Measurements from ENCODE around the gene PAQR4. TPM values are rescaled to one million over a fixed set of nuclear protein-coding genes. Genes with fewer than 3 reads are reported as not detected.

Gene PAQR4
- polyA plus RNA-seq, 2 of the 4 experiments (the other 2 are of a cell fraction) = 8.0 to 18.6 TPM

DNA sequence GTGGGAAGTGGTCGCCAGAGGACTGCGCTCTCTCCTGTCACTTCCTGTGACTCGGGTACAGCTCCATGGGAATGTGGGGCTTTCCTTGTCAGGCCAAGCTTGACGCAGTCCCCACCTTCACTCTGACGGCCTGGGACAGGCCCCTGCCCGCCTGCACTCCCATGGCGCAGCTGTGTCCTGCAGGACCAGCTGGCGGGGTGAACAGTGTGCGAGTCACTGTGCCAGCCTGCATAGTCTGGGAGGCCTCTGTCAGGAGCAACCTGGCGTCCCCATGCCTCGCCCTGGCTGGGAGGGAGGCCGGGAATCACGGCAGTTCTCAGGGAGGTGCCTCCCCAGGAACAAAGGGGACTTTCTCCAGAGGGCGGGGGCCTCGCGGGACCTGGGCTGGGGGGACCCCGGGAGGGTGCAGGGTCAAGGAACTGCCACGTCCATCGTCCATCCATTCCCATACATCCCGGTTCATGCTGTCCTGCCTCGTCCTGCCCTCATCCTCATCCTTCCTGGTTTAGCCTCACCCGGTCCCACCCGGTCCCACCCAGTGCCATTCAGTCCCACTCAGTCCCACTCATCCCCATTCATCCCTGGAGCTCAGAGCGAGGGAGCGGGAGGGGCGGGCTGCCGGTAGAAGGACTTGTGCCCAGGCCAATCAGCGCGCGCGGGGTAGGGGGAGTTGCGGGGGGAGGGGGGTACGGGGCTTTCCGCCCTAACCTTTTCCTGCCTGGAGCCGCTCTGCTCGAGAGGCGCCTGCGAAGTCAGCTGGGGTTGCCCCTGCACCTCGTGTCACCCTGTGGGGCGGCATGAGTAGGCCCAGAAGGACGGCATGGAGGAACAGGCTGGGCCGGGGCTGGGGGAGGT is 44.0 kb upstream of the PAQR4 start:
- Histone ChIP-seq H3K27ac (no peak overlapping the region), H3K4me1 (peaks cover 3% of the 10 kb centered on the region; the same call in 1 of the 3 replicates), H3K4me2 (no peak overlapping the region), H3K9me3 (no peaks in the 10 kb centered on the region), H3K4me3 (no peak overlapping the region)
- no peak for DNase-seq (ENCODE audit: low read depth in 1 of 2, low spot score in 1 of 2)
- CTCF ChIA-PET = interaction anchor here (0.8 to 9.6 kb wide), 7 partner anchors 8 to 152 kb away, joined by 3 to 190 read pairs (median 3); no protein-coding TSS in a partner anchor
- no peak for FAIRE-seq
- TF ChIP-seq ZNF302 (CRISPR knock-in tag; IDR thresholded peaks at IDR 0.05) = no peak
- TF ChIP-seq, protein P1, sequence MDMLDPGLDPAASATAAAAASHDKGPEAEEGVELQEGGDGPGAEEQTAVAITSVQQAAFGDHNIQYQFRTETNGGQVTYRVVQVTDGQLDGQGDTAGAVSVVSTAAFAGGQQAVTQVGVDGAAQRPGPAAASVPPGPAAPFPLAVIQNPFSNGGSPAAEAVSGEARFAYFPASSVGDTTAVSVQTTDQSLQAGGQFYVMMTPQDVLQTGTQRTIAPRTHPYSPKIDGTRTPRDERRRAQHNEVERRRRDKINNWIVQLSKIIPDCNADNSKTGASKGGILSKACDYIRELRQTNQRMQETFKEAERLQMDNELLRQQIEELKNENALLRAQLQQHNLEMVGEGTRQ (IDR thresholded peaks at IDR 0.05) = no peak
- no peak for TF ChIP-seq CHD4 (IDR thresholded peaks at IDR 0.05; ENCODE audit: borderline replicate concordance)
- no peak for TF ChIP-seq EP300 (IDR thresholded peaks at IDR 0.05)
- no peak for TF ChIP-seq CBX2 (IDR thresholded peaks at IDR 0.05; ENCODE audit: borderline replicate concordance, low read depth)
- TF ChIP-seq CEBPB (IDR thresholded peaks at IDR 0.05) = no peak
- TF ChIP-seq JUN (IDR thresholded peaks at IDR 0.05) = no peak
- no peak for TF ChIP-seq ATOH8 (CRISPR knock-in tag; IDR thresholded peaks at IDR 0.05; ENCODE audit: low read depth)
- no peak for TF ChIP-seq TFCP2L1 (CRISPR knock-in tag; IDR thresholded peaks at IDR 0.05)
- TF ChIP-seq RARB (CRISPR knock-in tag; IDR thresholded peaks at IDR 0.05) = no peak
- no peak for TF ChIP-seq TP53 (CRISPR knock-in tag; IDR thresholded peaks at IDR 0.05)
- no peak for TF ChIP-seq FOSL2 (IDR thresholded peaks at IDR 0.05)
- TF ChIP-seq FOSL2 (CRISPR knock-in tag; IDR thresholded peaks at IDR 0.05) = no peak
- no peak for TF ChIP-seq POLR2A (IDR thresholded peaks at IDR 0.05; ENCODE audit: low read length)
- TF ChIP-seq MAZ (IDR thresholded peaks at IDR 0.05; ENCODE audit: borderline replicate concordance, low read depth, low read length) = no peak
- TF ChIP-seq, protein P2, sequence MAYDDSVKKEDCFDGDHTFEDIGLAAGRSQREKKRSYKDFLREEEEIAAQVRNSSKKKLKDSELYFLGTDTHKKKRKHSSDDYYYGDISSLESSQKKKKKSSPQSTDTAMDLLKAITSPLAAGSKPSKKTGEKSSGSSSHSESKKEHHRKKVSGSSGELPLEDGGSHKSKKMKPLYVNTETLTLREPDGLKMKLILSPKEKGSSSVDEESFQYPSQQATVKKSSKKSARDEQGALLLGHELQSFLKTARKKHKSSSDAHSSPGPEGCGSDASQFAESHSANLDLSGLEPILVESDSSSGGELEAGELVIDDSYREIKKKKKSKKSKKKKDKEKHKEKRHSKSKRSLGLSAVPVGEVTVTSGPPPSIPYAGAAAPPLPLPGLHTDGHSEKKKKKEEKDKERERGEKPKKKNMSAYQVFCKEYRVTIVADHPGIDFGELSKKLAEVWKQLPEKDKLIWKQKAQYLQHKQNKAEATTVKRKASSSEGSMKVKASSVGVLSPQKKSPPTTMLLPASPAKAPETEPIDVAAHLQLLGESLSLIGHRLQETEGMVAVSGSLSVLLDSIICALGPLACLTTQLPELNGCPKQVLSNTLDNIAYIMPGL (CRISPR knock-in tag; IDR thresholded peaks at IDR 0.05; ENCODE audit: borderline replicate concordance) = no peak
- no peak for TF ChIP-seq HOXB13 (CRISPR knock-in tag; IDR thresholded peaks at IDR 0.05; ENCODE audit: low read depth)
- ATAC-seq = no peak
- POLR2A ChIA-PET = interaction anchor here (1.8 kb wide), 1 partner anchor 20 kb away, joined by 5 read pairs; no protein-coding TSS in a partner anchor
- 89% methylated on average over 31 of the region's 42 CpGs for WGBS (ENCODE audit: missing lambda C conversion rate)

DNA sequence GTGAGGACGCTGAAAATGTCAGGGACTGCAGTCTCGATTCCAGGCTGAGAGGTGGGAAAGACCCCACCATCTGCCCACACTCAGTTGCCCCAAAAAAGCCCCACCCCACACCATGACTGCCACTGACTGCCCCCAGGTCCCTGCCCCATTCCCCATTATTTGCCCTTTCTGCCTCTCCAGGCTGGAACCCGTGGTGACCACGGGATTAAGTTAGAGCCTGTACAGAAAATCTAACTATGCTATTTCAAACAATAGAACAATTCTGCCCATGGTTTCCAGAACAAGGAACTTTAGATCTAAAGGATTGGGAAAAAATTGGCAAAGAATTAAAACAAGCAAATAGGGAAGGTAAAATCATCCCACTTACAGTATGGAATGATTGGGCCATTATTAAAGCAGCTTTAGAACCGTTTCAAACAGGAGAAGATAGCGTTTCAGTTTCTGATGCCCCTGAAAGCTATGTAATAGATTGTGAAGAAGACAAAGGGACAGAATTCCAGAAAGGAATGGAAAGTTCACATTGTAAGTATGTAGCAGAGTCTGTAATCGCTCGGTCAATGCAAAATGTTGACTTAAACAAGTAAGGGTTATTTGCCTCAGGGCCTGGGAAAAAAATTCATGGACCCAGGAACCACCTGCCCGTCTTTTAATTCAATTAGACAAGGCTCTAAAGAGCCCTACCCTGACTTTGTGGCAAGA is 43.0 kb upstream of the PAQR4 start:
- DNase-seq (ENCODE audit: low read depth in 1 of 2, low spot score in 1 of 2) = no peak
- ChIA-PET POLR2A (interaction anchor here (1.2 kb wide), 1 partner anchor 43 kb away, joined by 3 read pairs; the partner anchor contains the start of gene FLYWCH2), CTCF (interaction anchor here (0.6 to 9.6 kb wide), 33 partner anchors 10 to 542 kb away, joined by 3 to 190 read pairs (median 5); partner anchors contain the start of genes FLYWCH1, FLYWCH2, KREMEN2 and PAQR4)
- no peak overlapping the region for H3K27ac ChIP-seq
- FAIRE-seq = no peak
- H3K9me3 ChIP-seq = no peaks in the 10 kb centered on the region
- no peak for ATAC-seq
- 75% methylated on average over 9 of the region's 9 CpGs for WGBS (ENCODE audit: missing lambda C conversion rate)
- no peak overlapping the region for H3K4me3 ChIP-seq
- TF ChIP-seq NPAS2 (CRISPR knock-in tag; IDR thresholded peaks at IDR 0.05; ENCODE audit: borderline replicate concordance) (no peak), FOSL2 (IDR thresholded peaks at IDR 0.05) (no peak), FOSL2 (CRISPR knock-in tag; IDR thresholded peaks at IDR 0.05) (no peak), CHD2 (IDR thresholded peaks at IDR 0.05; ENCODE audit: low read length, partially characterized antibody) (no peak), HOXA7 (CRISPR knock-in tag; IDR thresholded peaks at IDR 0.05) (no peak), EHF (CRISPR knock-in tag; IDR thresholded peaks at IDR 0.05) (no peak), BHLHE40 (IDR thresholded peaks at IDR 0.05; ENCODE audit: low read depth, low read length) (no peak), HOXB13 (CRISPR knock-in tag; IDR thresholded peaks at IDR 0.05; ENCODE audit: low read depth) (no peak), CHD4 (IDR thresholded peaks at IDR 0.05; ENCODE audit: borderline replicate concordance) (no peak)
- H3K4me2 ChIP-seq = no peak overlapping the region
- peaks cover 3% of the 10 kb centered on the region; the same call in 1 of the 3 replicates for H3K4me1 ChIP-seq
